HG03432 (cell line): ENCODE measurements around the gene AVPR1A.

Experiments used
- ATAC-seq: cut with Tn5 transposase; IDR thresholded peaks from one replicate; pipeline ENCODE4 v1.9.1; 2021; ENCODE audit warnings: mild to moderate bottlenecking, moderate library complexity; ENCODE audit not compliant: unreplicated experiment

AVPR1A gene

DNA sequence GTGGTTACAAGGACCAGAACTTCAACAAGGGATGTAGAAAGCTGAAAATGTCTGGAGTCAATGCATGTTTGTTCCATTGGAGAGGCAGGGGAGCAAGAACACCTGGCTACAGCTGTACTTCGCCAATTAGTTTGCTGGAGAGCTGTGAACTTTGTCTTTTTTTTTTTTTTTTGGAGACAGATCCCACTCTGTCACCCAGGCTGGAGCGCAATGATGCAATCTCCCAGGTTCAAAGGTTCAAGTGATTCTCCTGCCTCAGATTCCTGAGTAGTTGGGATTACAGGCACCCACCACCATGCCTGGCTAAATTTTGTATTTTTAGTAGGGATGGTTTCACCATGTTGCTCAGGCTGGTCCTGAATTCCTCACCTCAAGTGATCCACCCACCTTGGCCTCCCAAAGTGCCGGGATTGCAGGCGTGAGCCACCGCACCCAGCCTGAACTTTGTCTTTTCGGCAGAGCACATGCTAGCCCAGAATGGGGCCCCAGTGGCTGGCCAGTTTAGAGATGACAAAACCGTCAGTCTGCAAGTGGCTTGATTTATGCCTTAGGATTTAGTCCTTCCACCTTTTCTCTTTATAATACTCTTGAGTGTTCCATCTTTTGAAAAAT lies 55.5 kb downstream of the AVPR1A start:
- no peak for ATAC-seq

DNA sequence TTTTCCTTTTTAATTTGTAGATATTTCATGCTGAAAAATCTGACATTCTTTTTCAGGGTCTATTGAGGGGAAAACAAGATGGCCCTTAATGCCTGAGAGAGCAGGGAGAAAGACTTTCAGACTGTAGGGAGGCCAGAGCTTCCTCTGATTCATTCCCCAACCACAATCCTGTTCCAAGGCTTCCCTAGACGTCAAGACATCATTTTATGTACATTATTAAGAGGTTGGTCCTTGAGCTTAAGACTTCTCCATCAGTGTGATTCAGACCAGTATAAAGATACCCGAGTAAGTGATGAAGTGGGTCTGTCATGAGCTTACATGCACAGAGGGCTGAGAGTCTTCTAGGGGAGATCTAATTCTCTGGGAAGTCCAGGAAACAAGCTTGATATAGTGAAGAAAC lies 57.3 kb downstream of the AVPR1A start:
- ATAC-seq, result no peak

DNA sequence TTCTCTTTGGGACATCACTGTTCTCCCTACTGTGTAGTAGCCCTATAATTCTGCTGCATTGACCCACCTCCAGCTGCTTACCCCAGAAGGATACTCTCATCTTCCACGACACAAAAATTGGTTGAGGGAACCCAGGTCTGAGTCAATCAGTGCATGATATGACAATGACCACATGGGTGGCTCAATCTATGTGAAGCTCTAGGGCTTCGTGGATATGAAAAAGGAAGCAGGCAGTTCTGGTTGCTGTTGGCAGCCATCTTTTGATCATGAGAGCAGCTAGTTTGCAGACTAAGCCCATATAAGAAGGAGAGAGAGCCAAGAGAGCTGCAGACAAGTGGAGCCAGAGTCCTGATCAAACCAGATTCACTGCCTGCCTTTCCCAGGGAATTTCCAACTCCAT lies 57.9 kb downstream of the AVPR1A start:
- peak; percentile 49 for ATAC-seq
